GM23338 (cell line): ENCODE measurements around the gene UVRAG.

Experiments used
- CTCF ChIP-seq, 2 experiments: fragments of 200-600 bp in 1 of 2; sonication (generic) in 1 of 2; conservative IDR thresholded peaks; 2 replicates each; pipeline versions ENCODE4 v1.5.1 to v1.6.1; 2016 to 2017; ENCODE audit warnings: antibody characterized with exemption in 2 of 2, low read depth in 2 of 2, mild to moderate bottlenecking in 2 of 2, moderate library complexity in 1 of 2
- EZH2 ChIP-seq: fragments of 200-600 bp; sonication (generic); IDR thresholded peaks from one replicate; pipeline ENCODE4 v1.8.0; 2017; ENCODE audit warnings: antibody characterized with exemption, mild to moderate bottlenecking, low read depth; ENCODE audit not compliant: unreplicated experiment
- EZH2phosphoT487 ChIP-seq: fragments of 200-600 bp; sonication (generic); IDR thresholded peaks from one replicate; pipeline ENCODE4 v1.8.1; 2018; ENCODE audit warnings: antibody characterized with exemption; ENCODE audit not compliant: unreplicated experiment
- NANOG ChIP-seq: IDR thresholded peaks from 2 replicates; pipeline ENCODE4 v1.6.1; 2016; ENCODE audit warnings: antibody characterized with exemption, borderline replicate concordance
- REST ChIP-seq: IDR thresholded peaks from one replicate; pipeline ENCODE4 v1.6.1; 2018; ENCODE audit warnings: antibody characterized with exemption; ENCODE audit not compliant: unreplicated experiment

GRCh38 chr11:76076749-76077148 lies 261.7 kb downstream of the UVRAG start:
- TF ChIP-seq CTCF (conservative IDR thresholded peaks at IDR 0.05; ENCODE audit: low read depth in 2 of 2), result no peak
- TF ChIP-seq EZH2phosphoT487, result no peak
- no peak for TF ChIP-seq NANOG
- TF ChIP-seq REST, result no peak
- no peak for TF ChIP-seq EZH2
